Measurements from ENCODE around the gene G2E3. TPM values are rescaled to one million over a fixed set of nuclear protein-coding genes. Genes with fewer than 3 reads are reported as not detected.

Gene G2E3
- total and polyA plus RNA-seq, 4 donors = 2.4 to 14.0 (median 5.7) TPM

DNA sequence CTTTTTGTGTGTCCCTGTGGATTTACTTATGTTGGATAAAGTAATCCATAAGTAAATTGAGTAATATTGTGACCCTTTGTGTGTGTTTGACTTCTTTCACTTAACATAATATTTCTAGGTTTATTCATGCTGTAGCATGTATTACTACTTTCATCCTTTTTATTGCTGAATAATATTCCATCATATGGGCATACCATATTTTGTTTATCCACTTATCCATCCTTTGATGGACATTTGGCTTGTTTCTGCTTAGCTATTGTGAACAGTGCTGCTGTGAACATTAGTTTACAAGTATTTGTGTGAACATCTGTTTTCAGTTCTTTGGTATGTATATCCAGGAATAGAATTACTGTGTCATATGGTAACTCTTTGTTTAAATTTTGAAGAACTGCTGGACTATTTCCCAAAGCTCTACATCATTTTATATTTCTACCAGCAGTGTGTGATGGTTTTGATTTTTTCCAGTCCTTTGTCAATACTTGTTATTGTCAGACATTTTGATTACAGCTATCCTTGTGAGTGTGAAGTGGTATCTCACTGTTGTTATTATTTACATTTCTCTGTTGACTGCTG is 25.2 kb downstream of the G2E3 start:
- H3K9ac ChIP-seq (ENCODE audit: low read depth in 1 of 2, low read length in 2 of 2) = no peak overlapping the region
- H3K27me3 ChIP-seq (ENCODE audit: control insufficient read depth in 4 of 4, insufficient read depth in 4 of 4, low read length in 3 of 4) = no peaks in the 10 kb centered on the region
- no peak overlapping the region for H3K4me3 ChIP-seq (ENCODE audit: low read depth in 1 of 3, low read length in 3 of 3)
- H3K4me1 ChIP-seq (ENCODE audit: control insufficient read depth in 4 of 4, insufficient read depth in 4 of 4, low read length in 3 of 4) = no peaks in the 10 kb centered on the region
- TF ChIP-seq EGR1 (IDR thresholded peaks at IDR 0.05; ENCODE audit: low read depth in 2 of 2) = no peak
- TF ChIP-seq HNF4G (IDR thresholded peaks at IDR 0.05) = no peak
- no peak for TF ChIP-seq FOXA2 (IDR thresholded peaks at IDR 0.05)
- TF ChIP-seq JUND (IDR thresholded peaks at IDR 0.05) = no peak
- TF ChIP-seq, protein P1, sequence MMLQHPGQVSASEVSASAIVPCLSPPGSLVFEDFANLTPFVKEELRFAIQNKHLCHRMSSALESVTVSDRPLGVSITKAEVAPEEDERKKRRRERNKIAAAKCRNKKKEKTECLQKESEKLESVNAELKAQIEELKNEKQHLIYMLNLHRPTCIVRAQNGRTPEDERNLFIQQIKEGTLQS (IDR thresholded peaks at IDR 0.05) = no peak
- TF ChIP-seq FOXA1 (IDR thresholded peaks at IDR 0.05) = no peak
- TF ChIP-seq RAD21 (IDR thresholded peaks at IDR 0.05) = no peak
- TF ChIP-seq, protein P2, sequence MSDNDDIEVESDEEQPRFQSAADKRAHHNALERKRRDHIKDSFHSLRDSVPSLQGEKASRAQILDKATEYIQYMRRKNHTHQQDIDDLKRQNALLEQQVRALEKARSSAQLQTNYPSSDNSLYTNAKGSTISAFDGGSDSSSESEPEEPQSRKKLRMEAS (IDR thresholded peaks at IDR 0.05) = no peak
- no peak for TF ChIP-seq HNF4A (conservative IDR thresholded peaks at IDR 0.05)
- no peak for TF ChIP-seq NR2F2 (IDR thresholded peaks at IDR 0.05)
- no peak for TF ChIP-seq RXRA (IDR thresholded peaks at IDR 0.05)
- no peak for TF ChIP-seq TAF1 (conservative IDR thresholded peaks at IDR 0.05)
- TF ChIP-seq, protein P3, sequence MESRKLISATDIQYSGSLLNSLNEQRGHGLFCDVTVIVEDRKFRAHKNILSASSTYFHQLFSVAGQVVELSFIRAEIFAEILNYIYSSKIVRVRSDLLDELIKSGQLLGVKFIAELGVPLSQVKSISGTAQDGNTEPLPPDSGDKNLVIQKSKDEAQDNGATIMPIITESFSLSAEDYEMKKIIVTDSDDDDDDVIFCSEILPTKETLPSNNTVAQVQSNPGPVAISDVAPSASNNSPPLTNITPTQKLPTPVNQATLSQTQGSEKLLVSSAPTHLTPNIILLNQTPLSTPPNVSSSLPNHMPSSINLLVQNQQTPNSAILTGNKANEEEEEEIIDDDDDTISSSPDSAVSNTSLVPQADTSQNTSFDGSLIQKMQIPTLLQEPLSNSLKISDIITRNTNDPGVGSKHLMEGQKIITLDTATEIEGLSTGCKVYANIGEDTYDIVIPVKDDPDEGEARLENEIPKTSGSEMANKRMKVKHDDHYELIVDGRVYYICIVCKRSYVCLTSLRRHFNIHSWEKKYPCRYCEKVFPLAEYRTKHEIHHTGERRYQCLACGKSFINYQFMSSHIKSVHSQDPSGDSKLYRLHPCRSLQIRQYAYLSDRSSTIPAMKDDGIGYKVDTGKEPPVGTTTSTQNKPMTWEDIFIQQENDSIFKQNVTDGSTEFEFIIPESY (IDR thresholded peaks at IDR 0.05) = no peak
- TF ChIP-seq YY1 (IDR thresholded peaks at IDR 0.05) = no peak
- TF ChIP-seq GABPA (IDR thresholded peaks at IDR 0.05 in 1 of 2, conservative IDR thresholded peaks at IDR 0.05 in 1 of 2) = no peak
- no peak for TF ChIP-seq SP1 (IDR thresholded peaks at IDR 0.05)
- no peak for DNase-seq (ENCODE audit: low spot score)
- no peaks in the 10 kb centered on the region for H3K36me3 ChIP-seq (ENCODE audit: control insufficient read depth in 4 of 4, insufficient read depth in 3 of 4, low read depth in 1 of 4, low read length in 3 of 4)
- H3K9me3 ChIP-seq (ENCODE audit: control insufficient read depth in 4 of 4, low read length in 3 of 4) = no peaks in the 10 kb centered on the region
- no peak overlapping the region for H3K27ac ChIP-seq (ENCODE audit: low read depth in 1 of 2, low read length in 2 of 2)

DNA sequence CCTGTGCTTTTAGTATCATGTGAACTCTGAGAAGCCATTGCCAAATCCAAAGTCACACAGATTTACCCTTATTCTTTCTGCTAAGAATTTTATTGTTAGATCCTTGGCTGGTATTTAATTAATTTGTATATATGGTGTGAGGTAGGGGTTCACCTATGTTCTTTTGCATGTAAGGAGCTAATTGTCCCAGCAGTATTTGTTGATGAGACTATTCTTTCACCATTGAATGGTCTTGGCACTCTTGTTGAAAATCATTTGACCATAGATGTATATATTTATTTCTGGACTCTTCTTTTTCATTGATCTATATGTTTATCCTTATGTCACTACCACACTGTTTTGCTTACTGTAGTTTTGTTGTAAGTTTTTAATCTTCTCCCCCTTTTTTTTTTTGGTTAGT is 26.2 kb downstream of the G2E3 start:
- H3K9ac ChIP-seq (ENCODE audit: low read depth in 1 of 2, low read length in 2 of 2) = no peak overlapping the region
- no peaks in the 10 kb centered on the region for H3K27me3 ChIP-seq (ENCODE audit: control insufficient read depth in 4 of 4, insufficient read depth in 4 of 4, low read length in 3 of 4)
- H3K4me3 ChIP-seq (ENCODE audit: low read depth in 1 of 3, low read length in 3 of 3) = no peak overlapping the region
- no peak overlapping the region for H3K27ac ChIP-seq (ENCODE audit: low read depth in 1 of 2, low read length in 2 of 2)
- H3K9me3 ChIP-seq (ENCODE audit: control insufficient read depth in 4 of 4, low read length in 3 of 4) = no peaks in the 10 kb centered on the region
- H3K36me3 ChIP-seq (ENCODE audit: control insufficient read depth in 4 of 4, insufficient read depth in 3 of 4, low read depth in 1 of 4, low read length in 3 of 4) = peaks cover 0 to 6% (median 0%) of the 10 kb centered on the region in 4 donors
- no peaks in the 10 kb centered on the region for H3K4me1 ChIP-seq (ENCODE audit: control insufficient read depth in 4 of 4, insufficient read depth in 4 of 4, low read length in 3 of 4)
- TF ChIP-seq HNF4G (IDR thresholded peaks at IDR 0.05) (no peak), FOXA2 (IDR thresholded peaks at IDR 0.05) (no peak), TAF1 (conservative IDR thresholded peaks at IDR 0.05) (no peak), JUND (IDR thresholded peaks at IDR 0.05) (no peak), YY1 (IDR thresholded peaks at IDR 0.05) (no peak), SP1 (IDR thresholded peaks at IDR 0.05) (no peak), RAD21 (IDR thresholded peaks at IDR 0.05) (no peak)
- TF ChIP-seq, protein P2 (IDR thresholded peaks at IDR 0.05) = no peak
- TF ChIP-seq, protein P4, sequence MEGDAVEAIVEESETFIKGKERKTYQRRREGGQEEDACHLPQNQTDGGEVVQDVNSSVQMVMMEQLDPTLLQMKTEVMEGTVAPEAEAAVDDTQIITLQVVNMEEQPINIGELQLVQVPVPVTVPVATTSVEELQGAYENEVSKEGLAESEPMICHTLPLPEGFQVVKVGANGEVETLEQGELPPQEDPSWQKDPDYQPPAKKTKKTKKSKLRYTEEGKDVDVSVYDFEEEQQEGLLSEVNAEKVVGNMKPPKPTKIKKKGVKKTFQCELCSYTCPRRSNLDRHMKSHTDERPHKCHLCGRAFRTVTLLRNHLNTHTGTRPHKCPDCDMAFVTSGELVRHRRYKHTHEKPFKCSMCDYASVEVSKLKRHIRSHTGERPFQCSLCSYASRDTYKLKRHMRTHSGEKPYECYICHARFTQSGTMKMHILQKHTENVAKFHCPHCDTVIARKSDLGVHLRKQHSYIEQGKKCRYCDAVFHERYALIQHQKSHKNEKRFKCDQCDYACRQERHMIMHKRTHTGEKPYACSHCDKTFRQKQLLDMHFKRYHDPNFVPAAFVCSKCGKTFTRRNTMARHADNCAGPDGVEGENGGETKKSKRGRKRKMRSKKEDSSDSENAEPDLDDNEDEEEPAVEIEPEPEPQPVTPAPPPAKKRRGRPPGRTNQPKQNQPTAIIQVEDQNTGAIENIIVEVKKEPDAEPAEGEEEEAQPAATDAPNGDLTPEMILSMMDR (IDR thresholded peaks at IDR 0.05; ENCODE audit: low read depth, low read length, missing input control) = no peak
- TF ChIP-seq, protein P5, sequence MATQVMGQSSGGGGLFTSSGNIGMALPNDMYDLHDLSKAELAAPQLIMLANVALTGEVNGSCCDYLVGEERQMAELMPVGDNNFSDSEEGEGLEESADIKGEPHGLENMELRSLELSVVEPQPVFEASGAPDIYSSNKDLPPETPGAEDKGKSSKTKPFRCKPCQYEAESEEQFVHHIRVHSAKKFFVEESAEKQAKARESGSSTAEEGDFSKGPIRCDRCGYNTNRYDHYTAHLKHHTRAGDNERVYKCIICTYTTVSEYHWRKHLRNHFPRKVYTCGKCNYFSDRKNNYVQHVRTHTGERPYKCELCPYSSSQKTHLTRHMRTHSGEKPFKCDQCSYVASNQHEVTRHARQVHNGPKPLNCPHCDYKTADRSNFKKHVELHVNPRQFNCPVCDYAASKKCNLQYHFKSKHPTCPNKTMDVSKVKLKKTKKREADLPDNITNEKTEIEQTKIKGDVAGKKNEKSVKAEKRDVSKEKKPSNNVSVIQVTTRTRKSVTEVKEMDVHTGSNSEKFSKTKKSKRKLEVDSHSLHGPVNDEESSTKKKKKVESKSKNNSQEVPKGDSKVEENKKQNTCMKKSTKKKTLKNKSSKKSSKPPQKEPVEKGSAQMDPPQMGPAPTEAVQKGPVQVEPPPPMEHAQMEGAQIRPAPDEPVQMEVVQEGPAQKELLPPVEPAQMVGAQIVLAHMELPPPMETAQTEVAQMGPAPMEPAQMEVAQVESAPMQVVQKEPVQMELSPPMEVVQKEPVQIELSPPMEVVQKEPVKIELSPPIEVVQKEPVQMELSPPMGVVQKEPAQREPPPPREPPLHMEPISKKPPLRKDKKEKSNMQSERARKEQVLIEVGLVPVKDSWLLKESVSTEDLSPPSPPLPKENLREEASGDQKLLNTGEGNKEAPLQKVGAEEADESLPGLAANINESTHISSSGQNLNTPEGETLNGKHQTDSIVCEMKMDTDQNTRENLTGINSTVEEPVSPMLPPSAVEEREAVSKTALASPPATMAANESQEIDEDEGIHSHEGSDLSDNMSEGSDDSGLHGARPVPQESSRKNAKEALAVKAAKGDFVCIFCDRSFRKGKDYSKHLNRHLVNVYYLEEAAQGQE (IDR thresholded peaks at IDR 0.05) = no peak
- no peak for DNase-seq (ENCODE audit: low spot score)
